Prostate gland (tissue), 2 donors: ENCODE results near the gene FCRLA.
A peak's percentile ranks its signal among the peaks of the same experiment; 100 is the strongest.

Experiments
- POLR2A ChIP-seq: fragments of 450-650 bp; IDR thresholded peaks from one replicate; pipeline ENCODE4 v1.6.1; 2016; ENCODE audit warnings: antibody characterized with exemption, mild to moderate bottlenecking
- TF ChIP-seq, protein P1 (sequence below), 4 experiments: fragments of 200-600 bp in 2 of 4; fragments of 450-650 bp in 2 of 4; sonication (generic) in 2 of 4; IDR thresholded peaks; 1 replicate in 3 of 4; 2 replicates in 1 of 4; pipeline ENCODE4 v1.5.1; 2016 to 2019; ENCODE audit warnings: antibody characterized with exemption in 4 of 4, mild to moderate bottlenecking in 2 of 4, moderate library complexity in 2 of 4

DNA sequence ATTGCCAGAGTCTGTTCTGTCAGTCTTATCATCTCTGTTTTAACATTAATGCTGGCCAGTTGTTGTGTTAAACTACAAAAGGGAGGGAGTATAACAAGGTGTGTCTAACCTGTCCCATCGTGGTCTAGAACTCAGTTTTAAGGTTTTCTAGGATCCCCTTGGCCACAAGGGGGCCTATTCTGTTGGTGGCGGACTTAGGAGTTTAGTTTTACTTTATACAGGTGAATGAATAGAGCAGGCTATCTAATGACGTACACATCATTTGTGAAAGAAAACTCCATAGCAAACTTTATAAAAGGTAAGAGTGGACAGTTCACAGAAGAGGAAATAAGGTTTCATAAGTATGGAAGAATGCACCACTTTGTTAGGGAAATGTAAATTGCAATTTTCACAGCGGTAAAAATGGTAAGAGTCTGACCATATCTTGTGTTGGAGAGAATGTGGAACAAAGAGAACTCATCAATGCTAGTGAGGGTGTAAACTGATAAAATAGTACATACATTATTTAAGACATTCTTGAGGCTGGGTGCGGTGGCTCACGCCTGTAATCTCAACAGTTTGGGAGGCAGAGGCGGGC, 56.6 kb downstream of the FCRLA start:
- TF ChIP-seq, protein P1, sequence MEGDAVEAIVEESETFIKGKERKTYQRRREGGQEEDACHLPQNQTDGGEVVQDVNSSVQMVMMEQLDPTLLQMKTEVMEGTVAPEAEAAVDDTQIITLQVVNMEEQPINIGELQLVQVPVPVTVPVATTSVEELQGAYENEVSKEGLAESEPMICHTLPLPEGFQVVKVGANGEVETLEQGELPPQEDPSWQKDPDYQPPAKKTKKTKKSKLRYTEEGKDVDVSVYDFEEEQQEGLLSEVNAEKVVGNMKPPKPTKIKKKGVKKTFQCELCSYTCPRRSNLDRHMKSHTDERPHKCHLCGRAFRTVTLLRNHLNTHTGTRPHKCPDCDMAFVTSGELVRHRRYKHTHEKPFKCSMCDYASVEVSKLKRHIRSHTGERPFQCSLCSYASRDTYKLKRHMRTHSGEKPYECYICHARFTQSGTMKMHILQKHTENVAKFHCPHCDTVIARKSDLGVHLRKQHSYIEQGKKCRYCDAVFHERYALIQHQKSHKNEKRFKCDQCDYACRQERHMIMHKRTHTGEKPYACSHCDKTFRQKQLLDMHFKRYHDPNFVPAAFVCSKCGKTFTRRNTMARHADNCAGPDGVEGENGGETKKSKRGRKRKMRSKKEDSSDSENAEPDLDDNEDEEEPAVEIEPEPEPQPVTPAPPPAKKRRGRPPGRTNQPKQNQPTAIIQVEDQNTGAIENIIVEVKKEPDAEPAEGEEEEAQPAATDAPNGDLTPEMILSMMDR (IDR thresholded peaks at IDR 0.05), result peak in 2 of 4 experiments; percentile 24 to 38
- TF ChIP-seq POLR2A, result no peak
